SK-N-SH treated with all-trans-retinoic acid at 6 μM for 48 hours (cell line): Measurements from ENCODE around the gene STYXL1.

Source experiments
- ARNTL ChIP-seq: fragments of 450-650 bp; formaldehyde crosslinking; IDR thresholded peaks from 2 replicates; pipeline ENCODE4 v1.5.0; 2020; ENCODE audit warnings: low read depth, mild to moderate bottlenecking, moderate library complexity, borderline replicate concordance
- BACH2 ChIP-seq: fragments of 250-450 bp; sonication (Bioruptor Pico); IDR thresholded peaks from 2 replicates; pipeline ENCODE4 v1.9.0; 2021; ENCODE audit warnings: mild to moderate bottlenecking, borderline replicate concordance
- ESRRG ChIP-seq: fragments of 250-450 bp; sonication (Bioruptor Pico); IDR thresholded peaks from 2 replicates; pipeline ENCODE4 v1.6.1; 2021; ENCODE audit warnings: mild to moderate bottlenecking
- PATZ1 ChIP-seq: fragments of 250-450 bp; sonication (Bioruptor Pico); IDR thresholded peaks from 2 replicates; pipeline ENCODE4 v1.8.0; 2020; ENCODE audit warnings: mild to moderate bottlenecking, moderate library complexity, borderline replicate concordance
- RARB ChIP-seq: fragments of 250-450 bp; sonication (Bioruptor Pico); IDR thresholded peaks from 2 replicates; pipeline ENCODE4 v1.8.0; 2021; ENCODE audit warnings: mild to moderate bottlenecking, moderate library complexity
- TCF4 ChIP-seq: fragments of 250-450 bp; sonication (Bioruptor Pico); IDR thresholded peaks from 2 replicates; pipeline ENCODE4 v1.8.0; 2021; ENCODE audit warnings: mild to moderate bottlenecking, moderate library complexity, borderline replicate concordance
- ZFP3 ChIP-seq: fragments of 250-450 bp; sonication (Bioruptor Pico); IDR thresholded peaks from 2 replicates; pipeline ENCODE4 v1.5.0; 2020; ENCODE audit warnings: mild to moderate bottlenecking, moderate library complexity
- ZNF70 ChIP-seq: fragments of 450-650 bp; formaldehyde crosslinking; IDR thresholded peaks from 2 replicates; pipeline ENCODE4 v1.5.0; 2020; ENCODE audit warnings: mild to moderate bottlenecking, moderate library complexity

DNA sequence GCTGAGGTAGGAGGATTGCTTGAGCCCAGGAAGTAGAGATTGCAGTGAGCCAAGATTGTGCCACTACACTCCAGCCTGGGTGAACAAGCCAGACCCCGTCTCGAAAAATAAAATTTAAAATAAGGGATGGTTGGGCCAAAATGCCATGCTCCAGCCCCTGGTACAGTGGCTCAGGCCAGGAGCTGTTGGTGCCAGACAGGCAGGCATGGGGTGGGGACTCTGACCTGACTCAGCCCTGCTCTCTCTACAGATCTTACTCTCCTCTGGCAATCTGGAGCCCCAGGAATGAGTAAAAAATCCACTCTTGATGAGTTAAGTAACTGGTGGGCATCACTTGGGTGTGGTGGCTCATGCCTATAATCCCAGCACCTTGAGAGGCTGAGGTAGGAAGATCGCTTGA is 45.0 kb downstream of the STYXL1 start:
- no peak for TF ChIP-seq TCF4
- no peak for TF ChIP-seq RARB (CRISPR knock-in tag)
- no peak for TF ChIP-seq PATZ1 (CRISPR knock-in tag)
- TF ChIP-seq ESRRG (CRISPR knock-in tag), result no peak
- TF ChIP-seq ZFP3 (CRISPR knock-in tag), result no peak
- TF ChIP-seq BACH2 (CRISPR knock-in tag), result no peak
- TF ChIP-seq ZNF70 (CRISPR knock-in tag), result no peak
- no peak for TF ChIP-seq ARNTL (CRISPR knock-in tag)
